NCI-H226 (cell line): ENCODE measurements around the gene PTCSC3.
"Not testable (repeated sequence)": the region's sequence is repeated elsewhere in the genome, so short reads cannot be mapped to it uniquely, and the experiment has no call there.

Experiments used
- DNase-seq: peaks from one replicate; pipeline ENCODE4 v3.0.0-alpha.2; 2015

The PTCSC3 gene

GRCh38 chr14:36171607-36172006 lies 4.9 kb downstream of the PTCSC3 start:
- DNase-seq, result no peak

- DNase-seq, result no peak
Measured at GRCh38 chr14:36167431-36167830, 9.1 kb downstream of the PTCSC3 start.

- no peak for DNase-seq
Measured at GRCh38 chr14:36163451-36163850, 13.1 kb downstream of the PTCSC3 start.

GRCh38 chr14:36162267-36162666 lies 14.3 kb downstream of the PTCSC3 start:
- no peak for DNase-seq

GRCh38 chr14:36161776-36162175 lies 14.7 kb downstream of the PTCSC3 start:
- DNase-seq, result no peak

GRCh38 chr14:36151335-36151734 lies 25.2 kb downstream of the PTCSC3 start:
- DNase-seq, result no peak

- DNase-seq, result no peak
Measured at GRCh38 chr14:36134038-36134437, 42.5 kb downstream of the PTCSC3 start.

GRCh38 chr14:36132826-36133225 lies 43.7 kb downstream of the PTCSC3 start:
- no peak for DNase-seq

GRCh38 chr14:36130186-36130585 lies 46.3 kb downstream of the PTCSC3 start:
- no peak for DNase-seq

GRCh38 chr14:36129181-36129580 lies 47.3 kb downstream of the PTCSC3 start:
- DNase-seq, result no peak

GRCh38 chr14:36113341-36113740 lies 63.2 kb downstream of the PTCSC3 start:
- no peak for DNase-seq

GRCh38 chr14:36111822-36112583 lies 64.5 kb downstream of the PTCSC3 start:
- no peak for DNase-seq

GRCh38 chr14:36105401-36105800 lies 71.1 kb downstream of the PTCSC3 start:
- no peak for DNase-seq

GRCh38 chr14:36104258-36104657 lies 72.3 kb downstream of the PTCSC3 start:
- not testable (repeated sequence) for DNase-seq

GRCh38 chr14:36099619-36100018 lies 76.9 kb downstream of the PTCSC3 start:
- no peak for DNase-seq

GRCh38 chr14:36097356-36097755 lies 79.2 kb downstream of the PTCSC3 start:
- no peak for DNase-seq

- no peak for DNase-seq
Measured at GRCh38 chr14:36096090-36096489, 80.4 kb downstream of the PTCSC3 start.

- DNase-seq, result no peak
Measured at GRCh38 chr14:36094963-36095362, 81.6 kb downstream of the PTCSC3 start.

- no peak for DNase-seq
Measured at GRCh38 chr14:36091096-36091495, 85.4 kb downstream of the PTCSC3 start.

- no peak for DNase-seq
Measured at GRCh38 chr14:36087411-36087810, 89.1 kb downstream of the PTCSC3 start.

GRCh38 chr14:36086629-36087395 lies 89.7 kb downstream of the PTCSC3 start:
- DNase-seq, result no peak

GRCh38 chr14:36085861-36086260 lies 90.7 kb downstream of the PTCSC3 start:
- DNase-seq, result no peak
